GM23338 (cell line): ENCODE measurements around the gene CASP6. TPM values are rescaled to one million over a fixed set of nuclear protein-coding genes. Genes with fewer than 3 reads are reported as not detected.

Source experiments
- ATAC-seq: fragments of 200-7000 bp; cut with Tn5 transposase; 3 replicates; pipeline ENCODE4 v1.9.1; 2020
- DNase-seq: peaks from one replicate; pipeline ENCODE4 v3.0.0-alpha.2; 2015; ENCODE audit warnings: low spot score
- H2AFZ ChIP-seq: fragments of 200-600 bp; sonication (generic); 2 replicates; pipeline ENCODE4 v1.8.0; 2016; ENCODE audit warnings: antibody characterized with exemption, mild to moderate bottlenecking, moderate library complexity
- H3F3A ChIP-seq: fragments of 200-600 bp; sonication (generic); replicated peaks from 2 replicates; pipeline ENCODE4 v1.8.0; 2017; ENCODE audit warnings: antibody characterized with exemption, mixed run types, low read depth
- H3K27ac ChIP-seq: fragments of 200-600 bp; sonication (generic); 2 replicates; pipeline ENCODE4 v1.6.1; 2016; ENCODE audit warnings: low read depth
- H3K27me3 ChIP-seq: fragments of 200-600 bp; sonication (generic); 2 replicates; pipeline ENCODE4 v1.8.0; 2016; ENCODE audit warnings: mild to moderate bottlenecking, mixed run types, moderate library complexity; ENCODE audit not compliant: insufficient read depth
- H3K36me3 ChIP-seq: fragments of 200-600 bp; sonication (generic); 2 replicates; pipeline ENCODE4 v1.8.0; 2016; ENCODE audit warnings: mild to moderate bottlenecking; ENCODE audit not compliant: insufficient read depth
- H3K4me1 ChIP-seq: fragments of 200-600 bp; sonication (generic); 2 replicates; pipeline ENCODE4 v1.8.0; 2016; ENCODE audit warnings: mild to moderate bottlenecking, moderate library complexity; ENCODE audit not compliant: insufficient read depth
- H3K4me2 ChIP-seq: fragments of 200-600 bp; sonication (generic); 2 replicates; pipeline ENCODE4 v1.7.1; 2017; ENCODE audit warnings: mixed run types
- H3K4me3 ChIP-seq: fragments of 200-600 bp; sonication (generic); 2 replicates; pipeline ENCODE4 v1.6.1; 2016; ENCODE audit warnings: mixed run types
- H3K79me2 ChIP-seq: fragments of 200-600 bp; sonication (generic); replicated peaks from 2 replicates; pipeline ENCODE4 v1.8.0; 2017; ENCODE audit warnings: mild to moderate bottlenecking; ENCODE audit not compliant: insufficient read depth
- H3K9me2 ChIP-seq: fragments of 200-600 bp; sonication (generic); 2 replicates; pipeline ENCODE4 v1.8.0; 2017; ENCODE audit not compliant: insufficient read depth
- H4K20me1 ChIP-seq: fragments of 200-600 bp; sonication (generic); replicated peaks from 2 replicates; pipeline ENCODE4 v1.8.0; 2017; ENCODE audit warnings: mild to moderate bottlenecking; ENCODE audit not compliant: insufficient read depth
- H3K27ac Mint-ChIP-seq: 2 replicates; pipeline ENCODE4 v1.8.0; 2020; ENCODE audit warnings: inconsistent platforms, mild to moderate bottlenecking, moderate library complexity, mixed read lengths
- H3K27me3 Mint-ChIP-seq: 3 replicates; pipeline ENCODE4 v1.8.0; 2022; ENCODE audit warnings: low read depth, mild to moderate bottlenecking, moderate library complexity, mixed read lengths, inconsistent platforms; ENCODE audit not compliant: insufficient read depth, poor library complexity
- H3K36me3 Mint-ChIP-seq: 3 replicates; pipeline ENCODE4 v1.8.0; 2021; ENCODE audit warnings: low read depth, mild to moderate bottlenecking, inconsistent platforms, moderate library complexity, mixed read lengths
- H3K4me1 Mint-ChIP-seq: 3 replicates; pipeline ENCODE4 v1.8.0; 2020; ENCODE audit warnings: mild to moderate bottlenecking, inconsistent platforms, mixed read lengths
- H3K4me3 Mint-ChIP-seq: 3 replicates; pipeline ENCODE4 v1.8.0; 2021; ENCODE audit warnings: moderate library complexity, mild to moderate bottlenecking, inconsistent platforms, mixed read lengths
- H3K9me3 Mint-ChIP-seq: 3 replicates; pipeline ENCODE4 v1.8.0; 2020; ENCODE audit warnings: moderate library complexity, mild to moderate bottlenecking, inconsistent platforms, mixed read lengths
- CREB1 ChIP-seq: fragments of 250-450 bp; sonication (Bioruptor Pico); IDR thresholded peaks from 2 replicates; pipeline ENCODE4 v1.5.0; 2020; ENCODE audit warnings: low read depth, mild to moderate bottlenecking, moderate library complexity
- CTCF ChIP-seq, 2 experiments: fragments of 200-600 bp in 1 of 2; sonication (generic) in 1 of 2; conservative IDR thresholded peaks; 2 replicates each; pipeline versions ENCODE4 v1.5.1 to v1.6.1; 2016 to 2017; ENCODE audit warnings: antibody characterized with exemption in 2 of 2, low read depth in 2 of 2, mild to moderate bottlenecking in 2 of 2, moderate library complexity in 1 of 2
- EZH2 ChIP-seq: fragments of 200-600 bp; sonication (generic); IDR thresholded peaks from one replicate; pipeline ENCODE4 v1.8.0; 2017; ENCODE audit warnings: antibody characterized with exemption, mild to moderate bottlenecking, low read depth; ENCODE audit not compliant: unreplicated experiment
- JUNB ChIP-seq: IDR thresholded peaks from one replicate; pipeline ENCODE4 v1.6.1; 2016; ENCODE audit warnings: antibody characterized with exemption; ENCODE audit not compliant: unreplicated experiment
- NANOG ChIP-seq: IDR thresholded peaks from 2 replicates; pipeline ENCODE4 v1.6.1; 2016; ENCODE audit warnings: antibody characterized with exemption, borderline replicate concordance
- REST ChIP-seq: IDR thresholded peaks from one replicate; pipeline ENCODE4 v1.6.1; 2018; ENCODE audit warnings: antibody characterized with exemption; ENCODE audit not compliant: unreplicated experiment
- ZNF114 ChIP-seq: fragments of 250-450 bp; sonication (Bioruptor Pico); IDR thresholded peaks from 2 replicates; pipeline ENCODE4 v1.5.0; 2020; ENCODE audit warnings: mild to moderate bottlenecking, moderate library complexity
- polyA plus RNA-seq: library from polyadenylated mRNA; unstranded; fragments of >200 nt; fragmentation: Nextera tagmentation; extraction: Ambion mirVana; gene quantifications from 2 replicates; pipeline ENCODE4 v1.2.1, GENCODE V29; 2016
- total RNA-seq: library from RNA; depleted of rRNA; stranded (reverse); fragments of >200 nt; shearing (Covaris generic); gene quantifications from 2 replicates; pipeline ENCODE4 v1.2.3, GENCODE V29; 2014

Gene CASP6
- total and polyA plus RNA-seq, 2 experiments from 2014 or later, result 30.5 to 35.4 TPM

GRCh38 chr4:109657854-109658418 lies 45.3 kb downstream of the CASP6 start:
- no peak for ATAC-seq
- no peaks in the 10 kb centered on the region for H3K36me3 Mint-ChIP-seq
- no peaks in the 10 kb centered on the region for H3K9me3 Mint-ChIP-seq

More at GRCh38 chr4:109657854-109658418, 45.3 kb downstream of the CASP6 start:
- Histone ChIP-seq H3K4me1 (peaks cover 20% of the 10 kb centered on the region), H3K4me3 (no peak overlapping the region), H3F3A (no peaks in the 10 kb centered on the region), H3K79me2 (no peaks in the 10 kb centered on the region), H2AFZ (no peak overlapping the region), H3K4me2 (no peak overlapping the region), H3K27me3 (no peaks in the 10 kb centered on the region), H3K9me2 (no peaks in the 10 kb centered on the region), H3K36me3 (no peaks in the 10 kb centered on the region), H4K20me1 (no peaks in the 10 kb centered on the region), H3K27ac (no peak overlapping the region)
- Mint-ChIP-seq H3K4me1 (peaks cover 15% of the 10 kb centered on the region; the same call in 2 of the 3 replicates), H3K4me3 (no peak overlapping the region), H3K27me3 (peaks cover 4% of the 10 kb centered on the region), H3K27ac (no peak overlapping the region; the same call in 1 of the 2 replicates)
- no peak for DNase-seq
- TF ChIP-seq ZNF114 (CRISPR knock-in tag) (no peak), CREB1 (CRISPR knock-in tag) (no peak), NANOG (no peak), REST (no peak), EZH2 (no peak), JUNB (no peak), CTCF (conservative IDR thresholded peaks at IDR 0.05; ENCODE audit: low read depth in 2 of 2) (no peak)
